Heart left ventricle (tissue), 16 donors: ENCODE measurements around the gene SPTBN1. TPM values are rescaled to one million over a fixed set of nuclear protein-coding genes. Genes with fewer than 3 reads are reported as not detected.
A peak's percentile ranks its signal among the peaks of the same experiment; 100 is the strongest.

Source experiments
- ATAC-seq, 4 donors: fragments of 200-7000 bp; cut with Tn5 transposase; one replicate each; pipeline ENCODE4 v1.9.1; 2020 to 2022; ENCODE audit warnings: moderate library complexity in 4 of 4, mild to moderate bottlenecking in 3 of 4, moderate number of reproducible peaks in 1 of 4
- DNase-seq, 5 donors: peaks; one replicate each; pipeline ENCODE4 v3.0.0-alpha.2; 2020
- H3K27ac ChIP-seq, 12 donors: fragments of 200-600 bp; sonication (generic) in 4 of 12; one replicate each; pipeline versions ENCODE4 v1.5.0 to v1.8.0; 2016 to 2022; ENCODE audit warnings: mild to moderate bottlenecking in 2 of 12
- H3K27me3 ChIP-seq, 9 donors: fragments of 200-600 bp; sonication (generic) in 2 of 9; one replicate each; pipeline versions ENCODE4 v1.5.1 to v1.8.0; 2016 to 2022; ENCODE audit warnings: mild to moderate bottlenecking in 3 of 9
- H3K36me3 ChIP-seq, 9 donors: fragments of 200-600 bp; sonication (generic) in 2 of 9; one replicate each; pipeline versions ENCODE4 v1.5.0 to v1.8.0; 2018 to 2022; ENCODE audit warnings: mild to moderate bottlenecking in 2 of 9
- H3K4me1 ChIP-seq, 12 donors: fragments of 200-600 bp; sonication (generic) in 4 of 12; one replicate each; pipeline versions ENCODE4 v1.5.0 to v1.8.0; 2016 to 2022; ENCODE audit warnings: mild to moderate bottlenecking in 3 of 12
- H3K4me3 ChIP-seq, 12 donors: fragments of 200-600 bp; sonication (generic) in 4 of 12; one replicate each; pipeline versions ENCODE4 v1.5.0 to v1.8.0; 2017 to 2022; ENCODE audit warnings: mild to moderate bottlenecking in 9 of 12, moderate library complexity in 4 of 12
- H3K9me3 ChIP-seq, 12 donors: fragments of 200-600 bp; sonication (generic) in 4 of 12; one replicate each; pipeline versions ENCODE4 v1.5.0 to v1.8.0; 2016 to 2022; ENCODE audit warnings: mild to moderate bottlenecking in 1 of 12
- CTCF ChIP-seq, 12 donors: fragments of 200-600 bp; sonication (generic) in 4 of 12; IDR thresholded peaks; one replicate each; pipeline versions ENCODE4 v1.5.0 to v1.8.0; 2018 to 2022; ENCODE audit warnings: antibody characterized with exemption in 12 of 12, mild to moderate bottlenecking in 5 of 12
- POLR2A ChIP-seq, 2 donors: fragments of 450-650 bp; IDR thresholded peaks; one replicate each; pipeline ENCODE4 v1.6.1; 2017; ENCODE audit warnings: antibody characterized with exemption in 2 of 2, mild to moderate bottlenecking in 2 of 2, moderate library complexity in 2 of 2
- WGBS, 4 donors: extraction: QIAGEN DNeasy Blood & Tissue Kit in 2 of 4; methylation state at CpG; one replicate each; pipeline versions ENCODE4 v1.1.5 to v1.1.7; 2013 to 2018; 5-methylcytosine and 5-hydroxymethylcytosine counted together
- intact Hi-C, 10 donors: fragments of 100-400 bp; cut with DNase I; formaldehyde crosslinking; loops; one replicate each; pipeline versions ENCODE4 v1.11.1 to v1.14.2; 2022
- polyA plus RNA-seq, 2 donors: library from polyadenylated mRNA; stranded (reverse); fragments of 200-250 nt; gene quantifications; one replicate each; pipeline ENCODE4 v1.2.3, GENCODE V29; 2013
- total RNA-seq, 9 donors: library from RNA; depleted of rRNA in 2 of 9; stranded (reverse); fragments of >200 nt in 2 of 9; fragmentation: NEBNext Ultra II Directional in 3 of 9; extraction: Animal tissue kit (Norgen Biotek cat#: 25700) in 3 of 9; gene quantifications; one replicate each; pipeline versions ENCODE4 v1.1.0 to v1.2.4, GENCODE V29; 2016 to 2023
- donor health status: ischemic (EF 13 %, LVEDD 7.1; RV severe dilation, severe dysfunction).
- donor health status: healthy with polysubstance abuse.
- donor health status: DM: no; HTN: yes; CAD: no.
- donor health status: DM: no; HTN: no; CAD: no.
- donor health status: ischemic (EF 25% LVEDD 6.9; RV normal size, moderate dysfunction).
- donor health status: ischemic (EF 25% LVEDD 5.7; RV mildly dilated, moderate dysfunction).
- donor health status: healthy.
- donor health status: DM: yes; HTN: yes; CAD: no.
- donor health status: ischemic (EF 35%, LVEDD 5.7; RV mildly dilated, moderate dysfunction).
- donor health status: nonischemic (EF 11% LVEDD 7.7; RV severe dilation, severe dysfunction).
- donor health status: DM: yes; HTN: yes; CAD: no.
- donor health status: PGD.
- donor health status: ischemic (EF 29% LVEDD 5.4; RV normal size, mild dysfunction).
- donor health status: nonischemic (EF 23%, LVEDD 6.1; RV moderate dilation, normal function).

SPTBN1 gene
- total and polyA plus RNA-seq, 11 donors, result 124 to 659 (median 422) TPM

- ATAC-seq (peak in 3 of 4 donors; percentile 8 to 23 (median 16)), DNase-seq (peak in 3 of 5 donors; percentile 45 to 75 (median 73))
- intact Hi-C loops, result loop anchor here in 5 of 10 donors (5.0 to 10.0 kb wide), 5 partner anchors 46 to 286 kb away; partner anchors contain the start of gene SPTBN1 (in 1 of the 5)
- TF ChIP-seq CTCF (IDR thresholded peaks at IDR 0.05), result no peak
- no peak for TF ChIP-seq POLR2A (IDR thresholded peaks at IDR 0.05)
- Histone ChIP-seq H3K4me3 (peak overlapping the region in 1 of 12 donors; percentile 30), H3K36me3 (peaks cover 0 to 96% (median 83%) of the 10 kb centered on the region in 9 donors), H3K27me3 (no peaks in the 10 kb centered on the region), H3K27ac (peak overlapping the region in 11 of 12 donors; percentile 50 to 94 (median 87)), H3K4me1 (peaks cover 26 to 80% (median 74%) of the 10 kb centered on the region in 12 donors), H3K9me3 (no peaks in the 10 kb centered on the region)
- WGBS, 4 donors, result 42 to 56% (median 50%) methylated on average over 24 to 30 of the region's 30 CpGs
Observed at GRCh38 chr2:54630858-54631497, 174.9 kb downstream of the SPTBN1 start.

- H3K9me3 ChIP-seq, result no peaks in the 10 kb centered on the region
- WGBS, 4 donors, result 27 to 57% (median 43%) methylated on average over 4 of the region's 4 CpGs
- H3K27me3 ChIP-seq, result no peaks in the 10 kb centered on the region
- DNase-seq (no peak), ATAC-seq (no peak)
- peak overlapping the region in 11 of 12 donors; percentile 50 to 94 (median 87) for H3K27ac ChIP-seq
- H3K4me1 ChIP-seq, result peaks cover 26 to 81% (median 75%) of the 10 kb centered on the region in 12 donors
- intact Hi-C loops, result loop anchor here in 5 of 10 donors (5.0 to 10.0 kb wide), 5 partner anchors 47 to 287 kb away; partner anchors contain the start of gene SPTBN1 (in 1 of the 5)
- no peak overlapping the region for H3K4me3 ChIP-seq
- peaks cover 0 to 96% (median 81%) of the 10 kb centered on the region in 9 donors for H3K36me3 ChIP-seq
- no peak for TF ChIP-seq POLR2A (IDR thresholded peaks at IDR 0.05)
- no peak for TF ChIP-seq CTCF (IDR thresholded peaks at IDR 0.05)
Observed at GRCh38 chr2:54631755-54632154, 175.6 kb downstream of the SPTBN1 start.

- 54 to 70% (median 64%) methylated on average over 12 of the region's 12 CpGs for WGBS, 4 donors
- peak in 1 of 4 donors; percentile 31 for ATAC-seq
- no peaks in the 10 kb centered on the region for H3K27me3 ChIP-seq
- H3K36me3 ChIP-seq, result peaks cover 0 to 96% (median 79%) of the 10 kb centered on the region in 9 donors
- intact Hi-C loops, result loop anchor here in 5 of 10 donors (5.0 to 10.0 kb wide), 5 partner anchors 48 to 288 kb away; partner anchors contain the start of gene SPTBN1 (in 1 of the 5)
- TF ChIP-seq CTCF (IDR thresholded peaks at IDR 0.05) (no peak), POLR2A (IDR thresholded peaks at IDR 0.05) (no peak)
- H3K4me3 ChIP-seq, result no peak overlapping the region
- H3K27ac ChIP-seq, result peak overlapping the region; percentile 54 to 94 (median 86)
- peak in 1 of 5 donors; percentile 61 for DNase-seq
- no peaks in the 10 kb centered on the region for H3K9me3 ChIP-seq
- peaks cover 26 to 91% (median 85%) of the 10 kb centered on the region in 12 donors for H3K4me1 ChIP-seq
Observed at GRCh38 chr2:54632733-54633692, 176.9 kb downstream of the SPTBN1 start.
